SU-DHL-6 (cell line): ENCODE measurements around the gene CREBZF.

Experiments
- H2AFZ ChIP-seq: fragments of 200-600 bp; sonication (generic); 2 replicates; pipeline ENCODE4 v1.6.1; 2014; ENCODE audit warnings: low read depth, mild to moderate bottlenecking, moderate library complexity, mixed read lengths, antibody characterized with exemption, low read length; ENCODE audit not compliant: severe bottlenecking
- H3F3A ChIP-seq: fragments of 200-600 bp; shearing (Covaris generic); 2 replicates; pipeline ENCODE4 v1.6.0; 2016; ENCODE audit warnings: antibody characterized with exemption, mild to moderate bottlenecking; ENCODE audit not compliant: insufficient read depth
- H3K27ac ChIP-seq: fragments of 200-600 bp; sonication (generic); 2 replicates; pipeline ENCODE4 v1.5.1; 2016; ENCODE audit warnings: low read depth, mild to moderate bottlenecking, low read length, moderate library complexity, mixed read lengths
- H3K27me3 ChIP-seq: fragments of 200-600 bp; sonication (generic), shearing (Covaris generic); 2 replicates; pipeline ENCODE4 v1.6.0; 2014; ENCODE audit warnings: mild to moderate bottlenecking, low read length
- H3K36me3 ChIP-seq: fragments of 200-600 bp; sonication (generic); 2 replicates; pipeline ENCODE4 v1.6.1; 2014; ENCODE audit warnings: mild to moderate bottlenecking, low read length, mixed read lengths
- H3K4me2 ChIP-seq: fragments of 300-600, 200-600 bp; shearing (Covaris generic), sonication (generic); 2 replicates; pipeline ENCODE4 v1.6.0; 2014; ENCODE audit warnings: low read length, low read depth, mild to moderate bottlenecking; ENCODE audit not compliant: poor library complexity, severe bottlenecking
- H3K4me3 ChIP-seq: fragments of 200-600 bp; sonication (generic); 2 replicates; pipeline ENCODE4 v1.5.1; 2014; ENCODE audit warnings: antibody characterized with exemption, low read length, mild to moderate bottlenecking, mixed read lengths; ENCODE audit not compliant: insufficient read depth, poor library complexity, severe bottlenecking
- H3K79me2 ChIP-seq: fragments of 200-600 bp; sonication (generic); 2 replicates; pipeline ENCODE4 v1.6.1; 2014; ENCODE audit warnings: mild to moderate bottlenecking, low read length, moderate library complexity; ENCODE audit not compliant: insufficient read depth
- H3K9ac ChIP-seq: fragments of 200-600 bp; sonication (generic); 2 replicates; pipeline ENCODE4 v1.7.0; 2014; ENCODE audit warnings: mild to moderate bottlenecking, low read length
- H3K9me2 ChIP-seq: fragments of 200-600 bp; sonication (generic); replicated peaks from 2 replicates; pipeline ENCODE4 v1.6.1; 2014; ENCODE audit warnings: low read length; ENCODE audit not compliant: insufficient read depth
- H3K9me3 ChIP-seq: fragments of 200-600 bp; sonication (generic); 2 replicates; pipeline ENCODE4 v1.6.1; 2014; ENCODE audit warnings: low read length, mixed read lengths; ENCODE audit not compliant: insufficient read depth
- H4K20me1 ChIP-seq: fragments of 200-600 bp; sonication (generic); 2 replicates; pipeline ENCODE4 v1.6.1; 2014; ENCODE audit warnings: low read depth, mild to moderate bottlenecking, antibody characterized with exemption, low read length, moderate library complexity, mixed read lengths
- CTCF ChIP-seq: fragments of 200-600 bp; sonication (generic); IDR thresholded peaks from one replicate; pipeline ENCODE4 v1.5.1; 2017; ENCODE audit warnings: antibody characterized with exemption, mild to moderate bottlenecking, low read length, moderate library complexity; ENCODE audit not compliant: insufficient read depth, poor library complexity, severe bottlenecking
- EZH2phosphoT487 ChIP-seq: fragments of 200-600 bp; sonication (generic), shearing (Covaris generic); conservative IDR thresholded peaks from 2 replicates; pipeline ENCODE4 v1.6.1; 2018; ENCODE audit warnings: mild to moderate bottlenecking, antibody characterized with exemption, low read length, moderate library complexity, mixed read lengths

Gene CREBZF

GRCh38 chr11:85627998-85628770 lies 36.7 kb downstream of the CREBZF start, which contains the start of gene TMEM126B:
Gene TMEM126B, plus strand, starts transcription at chr11:85628593. Its CDS starts 15 bp downstream, at chr11:85628608.
- H4K20me1 ChIP-seq: no peaks in the 10 kb centered on the region
- peak within 1 kb of the TSS; percentile 93 for H2AFZ ChIP-seq
- H3K9me3 ChIP-seq: no peaks in the 10 kb centered on the region
- peak within 1 kb of the TSS; percentile 23 for H3K27ac ChIP-seq
- peak within 1 kb of the TSS; percentile 72 for H3K9ac ChIP-seq
- no peaks in the 10 kb centered on the region for H3K9me2 ChIP-seq
- no peaks in the 10 kb centered on the region for H3F3A ChIP-seq
- peaks cover 39% of the 10 kb centered on the region for H3K79me2 ChIP-seq
- peaks cover 17% of the 10 kb centered on the region; the same call in 1 of the 2 replicates for H3K36me3 ChIP-seq
- peak within 1 kb of the TSS; percentile 94 for H3K4me2 ChIP-seq
- peak within 1 kb of the TSS; percentile 79 for H3K4me3 ChIP-seq
- H3K27me3 ChIP-seq: no peaks in the 10 kb centered on the region
- TF ChIP-seq CTCF: no peak
- no peak for TF ChIP-seq EZH2phosphoT487

GRCh38 chr11:85627332-85627997 lies 37.5 kb downstream of the CREBZF start, which contains the start of gene DLG2:
Gene DLG2, minus strand, starts transcription at chr11:85627344.
- no peaks in the 10 kb centered on the region for H3K9me2 ChIP-seq
- H3K9ac ChIP-seq: peak within 1 kb of the TSS; percentile 72
- H3K9me3 ChIP-seq: no peaks in the 10 kb centered on the region
- H3K36me3 ChIP-seq: peaks cover 17% of the 10 kb centered on the region; the same call in 1 of the 2 replicates
- H2AFZ ChIP-seq: peak within 1 kb of the TSS; percentile 93
- peak within 1 kb of the TSS; percentile 91 for H3K4me2 ChIP-seq
- peaks cover 39% of the 10 kb centered on the region for H3K79me2 ChIP-seq
- H4K20me1 ChIP-seq: no peaks in the 10 kb centered on the region
- peak within 1 kb of the TSS; percentile 8; the same call in 1 of the 2 replicates for H3K27ac ChIP-seq
- TF ChIP-seq CTCF (no peak), EZH2phosphoT487 (no peak)
- H3K4me3 ChIP-seq: peak within 1 kb of the TSS; percentile 72
- no peaks in the 10 kb centered on the region for H3K27me3 ChIP-seq
- H3F3A ChIP-seq: no peaks in the 10 kb centered on the region

DNA sequence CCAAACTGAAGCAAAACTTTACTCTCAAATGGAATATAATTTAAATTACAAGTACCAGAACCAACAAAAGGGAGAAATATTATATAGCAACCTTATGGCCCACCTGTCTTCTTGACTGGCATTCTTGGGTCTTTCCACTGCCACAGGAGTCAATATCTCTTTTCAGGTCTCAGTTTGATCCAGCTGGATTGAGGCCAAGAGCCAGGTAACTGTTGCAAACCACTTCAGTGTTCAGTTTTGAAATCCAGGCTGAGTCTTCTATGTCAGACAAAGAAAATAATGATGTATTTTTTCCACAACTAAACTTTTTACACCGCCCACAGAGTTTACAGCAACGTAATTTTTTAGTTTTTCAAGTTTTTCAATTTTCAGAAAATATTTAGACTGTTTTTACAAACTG lies 38.4 kb downstream of the CREBZF start:
- H3K4me2 ChIP-seq: no peak overlapping the region
- TF ChIP-seq CTCF (no peak), EZH2phosphoT487 (no peak)
- no peak overlapping the region for H2AFZ ChIP-seq
- H3K9me3 ChIP-seq: no peaks in the 10 kb centered on the region
- no peaks in the 10 kb centered on the region for H3K9me2 ChIP-seq
- no peaks in the 10 kb centered on the region for H3F3A ChIP-seq
- H3K79me2 ChIP-seq: peaks cover 31% of the 10 kb centered on the region
- H4K20me1 ChIP-seq: no peaks in the 10 kb centered on the region
- H3K4me3 ChIP-seq: no peak overlapping the region
- no peak overlapping the region for H3K9ac ChIP-seq
- H3K36me3 ChIP-seq: peaks cover 11% of the 10 kb centered on the region; the same call in 1 of the 2 replicates
- no peak overlapping the region for H3K27ac ChIP-seq
- H3K27me3 ChIP-seq: no peaks in the 10 kb centered on the region
